Measurements from ENCODE around the gene CPSF4L. TPM values are rescaled to one million over a fixed set of nuclear protein-coding genes. Genes with fewer than 3 reads are reported as not detected.
A peak's percentile ranks its signal among the peaks of the same experiment; 100 is the strongest.

CPSF4L gene
- total RNA-seq, 1 donor from 2014 or later, result not detected

DNA sequence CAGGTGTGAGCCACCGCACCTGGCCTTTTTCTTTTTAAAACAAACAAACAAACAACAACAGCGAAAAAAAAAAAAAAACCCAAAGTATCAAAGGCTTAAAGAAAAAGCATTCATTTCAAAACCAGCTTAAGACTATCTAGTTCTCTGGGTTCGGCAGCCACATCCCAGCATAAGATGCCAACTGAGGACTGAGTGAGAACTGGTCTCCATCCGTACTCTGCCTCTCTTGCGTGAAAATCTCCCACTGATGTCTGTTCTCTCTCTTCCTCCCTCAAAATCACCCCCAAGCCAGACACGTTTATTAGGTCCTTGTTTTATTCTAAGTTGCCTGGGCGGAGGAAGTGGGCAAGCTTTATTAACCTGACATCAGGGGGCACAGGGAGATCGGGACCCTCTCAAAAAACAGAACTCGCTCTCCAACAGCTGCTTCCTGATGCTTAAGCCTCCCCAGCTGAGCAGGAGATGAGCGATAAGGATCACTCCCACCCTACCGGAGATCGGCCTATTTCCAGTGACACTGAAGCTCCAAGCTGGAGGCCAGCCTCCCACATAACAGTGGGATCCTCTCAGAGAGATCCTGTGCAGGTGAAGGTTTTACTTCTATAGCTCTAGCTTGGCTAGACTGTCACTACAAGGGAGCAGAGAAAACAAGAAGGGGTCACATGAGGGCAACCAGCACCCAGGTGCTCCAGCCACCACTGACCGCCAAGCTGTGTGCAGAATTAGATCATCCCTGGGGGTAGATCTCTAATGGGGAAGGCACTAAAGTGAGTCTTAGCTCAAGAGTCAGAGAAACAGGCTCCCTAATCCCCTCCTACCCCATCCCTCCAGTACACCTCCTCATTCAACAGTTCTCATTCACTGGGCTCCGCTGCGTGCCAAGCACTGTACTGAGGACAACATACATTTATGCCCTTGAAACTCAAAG is 36.5 kb upstream of the CPSF4L start:
- TF ChIP-seq, protein P1, sequence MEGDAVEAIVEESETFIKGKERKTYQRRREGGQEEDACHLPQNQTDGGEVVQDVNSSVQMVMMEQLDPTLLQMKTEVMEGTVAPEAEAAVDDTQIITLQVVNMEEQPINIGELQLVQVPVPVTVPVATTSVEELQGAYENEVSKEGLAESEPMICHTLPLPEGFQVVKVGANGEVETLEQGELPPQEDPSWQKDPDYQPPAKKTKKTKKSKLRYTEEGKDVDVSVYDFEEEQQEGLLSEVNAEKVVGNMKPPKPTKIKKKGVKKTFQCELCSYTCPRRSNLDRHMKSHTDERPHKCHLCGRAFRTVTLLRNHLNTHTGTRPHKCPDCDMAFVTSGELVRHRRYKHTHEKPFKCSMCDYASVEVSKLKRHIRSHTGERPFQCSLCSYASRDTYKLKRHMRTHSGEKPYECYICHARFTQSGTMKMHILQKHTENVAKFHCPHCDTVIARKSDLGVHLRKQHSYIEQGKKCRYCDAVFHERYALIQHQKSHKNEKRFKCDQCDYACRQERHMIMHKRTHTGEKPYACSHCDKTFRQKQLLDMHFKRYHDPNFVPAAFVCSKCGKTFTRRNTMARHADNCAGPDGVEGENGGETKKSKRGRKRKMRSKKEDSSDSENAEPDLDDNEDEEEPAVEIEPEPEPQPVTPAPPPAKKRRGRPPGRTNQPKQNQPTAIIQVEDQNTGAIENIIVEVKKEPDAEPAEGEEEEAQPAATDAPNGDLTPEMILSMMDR (conservative IDR thresholded peaks at IDR 0.05; ENCODE audit: low read depth, low read length), result no peak

DNA sequence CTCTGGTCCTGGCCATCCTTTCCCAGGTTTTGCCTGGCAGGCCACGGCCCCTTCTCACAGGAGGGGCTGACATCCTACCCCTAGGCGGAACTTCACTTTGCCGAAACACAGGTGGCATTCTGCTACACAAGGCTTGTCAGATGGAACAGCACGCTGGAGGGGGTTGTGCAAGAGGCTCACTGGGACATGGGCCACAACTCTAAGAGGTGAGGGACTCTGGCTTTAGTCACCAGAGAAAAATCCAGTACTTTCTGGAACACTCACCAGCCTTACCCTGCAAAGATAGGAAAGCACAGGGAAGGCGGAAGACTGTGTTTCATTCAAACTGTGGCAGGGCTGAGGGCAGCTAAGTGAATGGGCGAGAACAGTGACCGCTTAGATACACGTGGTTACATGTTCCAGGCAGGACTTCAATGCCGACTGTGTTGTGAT is 31.8 kb upstream of the CPSF4L start:
- no peak overlapping the region for H3K4me3 ChIP-seq (ENCODE audit: low read depth, low read length)
- TF ChIP-seq, protein P1 (conservative IDR thresholded peaks at IDR 0.05; ENCODE audit: low read depth, low read length), result no peak
- peak; percentile 95 for DNase-seq (ENCODE audit: low read depth)

More for the DNA sequence above, 36.5 kb upstream of the CPSF4L start:
- no peak for DNase-seq (ENCODE audit: low read depth)
- no peak overlapping the region for H3K4me3 ChIP-seq (ENCODE audit: low read depth, low read length)

DNA sequence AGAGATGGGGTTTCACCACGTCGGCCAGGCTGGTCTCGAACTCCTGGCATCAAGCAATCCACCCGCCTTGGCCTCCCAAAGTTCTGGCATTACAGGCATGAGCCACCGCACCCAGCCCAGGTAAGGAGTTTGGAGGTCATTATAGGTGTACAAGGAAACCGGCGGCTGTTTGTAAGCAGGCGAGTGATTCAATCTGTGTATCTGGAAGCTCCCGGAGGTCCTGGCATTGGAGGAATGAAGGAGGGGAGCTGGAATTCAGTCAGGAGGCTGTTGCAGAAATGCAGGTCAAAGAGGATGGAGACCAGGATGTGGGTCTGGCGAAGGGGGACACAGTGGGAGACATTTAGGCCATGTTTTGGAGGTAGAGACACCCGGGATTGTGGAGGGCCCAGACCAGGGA is 31.4 kb upstream of the CPSF4L start:
- H3K4me3 ChIP-seq (ENCODE audit: low read depth, low read length), result no peak overlapping the region
- DNase-seq (ENCODE audit: low read depth), result no peak
- TF ChIP-seq, protein P1 (conservative IDR thresholded peaks at IDR 0.05; ENCODE audit: low read depth, low read length), result no peak

DNA sequence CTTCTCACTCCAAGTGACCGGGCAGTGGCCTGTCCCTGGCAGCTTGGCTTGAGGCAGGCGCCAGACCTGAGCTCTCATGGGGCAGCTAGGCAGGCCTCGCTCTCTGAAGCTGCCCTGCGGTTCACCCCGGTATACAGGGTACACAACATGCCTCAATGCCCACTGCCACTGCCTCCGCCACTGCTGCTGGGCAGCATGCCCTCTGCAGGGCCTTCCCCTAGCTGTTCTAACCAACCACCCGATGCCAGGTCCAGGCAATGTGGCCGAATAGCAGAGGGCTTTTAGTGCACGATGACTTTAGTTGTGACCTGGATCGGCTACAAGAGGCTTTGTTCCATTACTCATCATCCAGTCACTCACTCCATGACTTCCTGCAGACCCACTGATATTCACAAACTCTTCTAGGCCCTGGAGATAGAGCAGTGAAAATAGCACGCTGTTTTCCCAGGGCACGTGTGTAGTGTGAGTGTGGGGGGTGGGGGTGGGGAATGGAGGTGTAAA is 30.4 kb upstream of the CPSF4L start:
- H3K4me3 ChIP-seq (ENCODE audit: low read depth, low read length), result peak overlapping the region; percentile 22
- TF ChIP-seq, protein P1 (conservative IDR thresholded peaks at IDR 0.05; ENCODE audit: low read depth, low read length), result no peak
- DNase-seq (ENCODE audit: low read depth), result peak; percentile 91

DNA sequence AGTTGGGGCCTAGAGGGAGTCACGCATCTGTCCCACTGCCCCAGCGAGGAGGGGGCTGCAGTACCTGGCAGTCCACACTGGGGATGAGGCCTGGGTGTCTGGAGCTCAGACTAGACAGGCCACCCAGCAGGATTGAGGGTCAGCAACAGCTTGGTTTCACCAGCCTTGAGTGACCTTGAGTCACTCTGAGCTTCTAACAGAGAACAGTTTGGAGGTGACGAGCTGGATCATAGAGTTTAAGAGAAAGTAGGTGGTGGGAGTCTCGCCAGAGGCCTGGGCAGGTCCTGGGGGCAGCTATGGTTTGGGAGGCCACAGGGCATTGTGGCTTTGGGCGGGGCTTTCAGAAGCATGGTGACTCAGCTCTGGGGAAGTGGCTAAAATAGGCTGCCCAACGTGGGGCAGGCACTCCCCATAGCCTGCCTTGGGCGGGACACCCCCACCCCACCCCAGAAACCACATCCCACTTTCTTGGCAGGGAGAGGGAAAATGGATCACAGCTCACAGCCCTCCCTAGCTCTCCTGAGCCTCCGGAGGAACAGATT is 29.7 kb upstream of the CPSF4L start:
- TF ChIP-seq, protein P1 (conservative IDR thresholded peaks at IDR 0.05; ENCODE audit: low read depth, low read length), result no peak
- peak overlapping the region; percentile 22 for H3K4me3 ChIP-seq (ENCODE audit: low read depth, low read length)
- DNase-seq (ENCODE audit: low read depth), result no peak

DNA sequence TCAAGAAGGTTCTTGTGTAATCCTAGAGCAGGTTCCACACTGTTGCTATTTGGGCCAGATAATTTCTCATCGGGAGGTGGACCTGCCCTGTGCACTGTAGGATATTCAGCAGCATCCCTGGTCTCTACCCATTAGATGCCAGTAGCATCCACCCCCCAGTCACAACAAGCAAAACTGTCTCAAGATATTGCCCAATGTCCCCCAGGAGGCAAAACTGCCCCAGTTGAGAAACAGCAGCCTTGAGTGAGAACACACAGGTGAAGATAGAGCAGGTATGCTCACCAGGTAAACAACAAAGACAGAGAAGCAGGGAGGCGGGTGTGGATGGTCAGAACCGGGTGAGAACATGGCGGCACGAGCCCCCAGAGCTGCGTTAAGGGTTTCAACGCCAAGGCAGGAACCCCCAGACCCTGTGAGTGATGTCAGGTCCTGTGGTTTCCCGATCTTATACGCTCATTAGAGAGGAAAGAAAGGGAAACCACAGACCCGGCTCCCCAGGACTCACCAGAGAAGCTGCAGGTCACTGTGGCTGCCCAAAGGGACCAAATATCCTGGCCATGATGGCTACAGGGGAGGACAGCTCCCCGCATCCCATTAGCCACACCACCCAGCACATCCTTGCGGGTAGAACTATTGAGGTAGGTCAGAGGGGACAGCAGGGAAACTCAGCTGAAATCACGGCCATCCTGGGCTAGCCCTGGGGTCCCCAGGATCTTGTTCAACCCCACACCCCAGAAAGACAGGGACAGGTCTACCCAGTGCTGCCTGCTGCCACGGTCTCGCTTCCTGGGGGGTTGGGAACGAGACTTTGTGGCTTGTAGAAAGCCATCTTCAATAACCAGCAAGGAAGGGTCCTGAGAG is 28.9 kb upstream of the CPSF4L start:
- H3K4me3 ChIP-seq (ENCODE audit: low read depth, low read length), result no peak overlapping the region
- no peak for DNase-seq (ENCODE audit: low read depth)
- TF ChIP-seq, protein P1 (conservative IDR thresholded peaks at IDR 0.05; ENCODE audit: low read depth, low read length), result no peak

All from epithelial cell of proximal tubule (primary cell).